ENCODE data around the gene OPCML.
"Not testable (repeated sequence)": the region's sequence is repeated elsewhere in the genome, so short reads cannot be mapped to it uniquely, and the experiment has no call there.

The OPCML gene

GRCh38 chr11:132445859-132446291 lies 1086.4 kb downstream of the OPCML start:
- DNase-seq (ENCODE audit: low read depth in 2 of 2), result no peak

- DNase-seq (ENCODE audit: low read depth in 2 of 2), result no peak
Observed at GRCh38 chr11:132444911-132445310, 1087.4 kb downstream of the OPCML start.

- DNase-seq (ENCODE audit: low read depth in 2 of 2), result no peak
Observed at GRCh38 chr11:132439711-132440255, 1092.5 kb downstream of the OPCML start.

DNA sequence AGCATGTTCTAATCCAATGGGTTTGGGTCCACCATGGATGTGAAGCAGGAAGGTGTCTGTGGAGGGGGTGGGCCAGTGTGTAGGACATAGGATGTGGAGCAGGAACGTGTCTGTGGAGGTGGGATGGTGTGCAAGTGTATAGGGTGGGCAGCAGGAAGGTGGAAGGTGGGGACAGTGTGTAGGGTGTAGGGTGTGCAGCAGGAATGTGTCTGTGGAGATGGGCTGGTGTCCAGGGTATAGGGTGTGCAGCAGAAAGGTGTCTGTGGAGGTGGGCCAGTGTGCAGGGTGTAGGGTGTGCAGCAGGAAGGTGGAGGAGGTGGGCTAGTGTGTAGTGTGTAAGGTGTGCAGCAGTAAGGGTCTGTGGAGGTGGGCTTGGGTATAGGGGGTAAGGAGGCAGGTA lies 1093.9 kb downstream of the OPCML start:
- no peak for DNase-seq (ENCODE audit: low read depth in 2 of 2)

GRCh38 chr11:132430429-132431062 lies 1101.8 kb downstream of the OPCML start:
- DNase-seq (ENCODE audit: low read depth in 2 of 2), result no peak

- no peak for DNase-seq (ENCODE audit: low read depth in 2 of 2)
Observed at GRCh38 chr11:132429685-132430084, 1102.6 kb downstream of the OPCML start.

DNA sequence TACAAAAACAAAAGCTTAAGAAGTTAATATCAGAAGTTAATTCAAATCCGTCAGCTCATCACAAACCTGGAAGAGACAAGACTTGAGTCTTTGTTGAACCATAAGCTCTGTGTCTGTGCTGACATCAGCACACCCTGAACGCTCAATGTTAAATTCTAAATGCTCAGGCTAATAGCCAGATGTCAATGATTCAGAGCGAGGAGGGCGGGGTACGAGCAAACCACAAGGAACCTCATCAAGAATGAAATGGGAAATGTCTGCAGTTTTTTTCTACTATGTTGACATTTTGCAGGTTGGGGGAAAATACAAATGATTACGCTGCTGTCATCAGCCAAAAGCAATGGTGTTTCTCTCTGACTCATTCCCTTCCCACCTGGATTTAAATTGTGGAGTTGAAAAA lies 1104.7 kb downstream of the OPCML start:
- no peak for DNase-seq (ENCODE audit: low read depth in 2 of 2)

DNA sequence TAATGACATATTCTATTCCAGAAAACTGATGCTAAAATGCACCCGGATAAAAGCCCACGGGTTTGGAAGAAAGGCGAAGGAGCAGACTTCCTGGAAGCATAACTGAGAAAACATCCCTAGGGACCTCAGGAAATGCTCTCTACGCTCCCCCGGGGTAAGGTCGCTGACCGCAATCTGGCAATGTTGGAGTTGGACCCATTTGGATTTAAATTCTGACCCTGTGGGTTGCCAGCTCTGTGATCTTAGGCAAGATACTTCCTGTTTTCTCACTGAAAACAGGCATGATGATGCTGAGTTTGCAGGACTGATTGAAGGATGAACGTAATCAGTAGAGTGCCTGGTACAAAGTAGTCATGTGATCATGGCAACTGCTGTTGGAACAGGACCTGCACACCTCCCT lies 1107.9 kb downstream of the OPCML start:
- no peak for DNase-seq (ENCODE audit: low read depth in 2 of 2)

DNA sequence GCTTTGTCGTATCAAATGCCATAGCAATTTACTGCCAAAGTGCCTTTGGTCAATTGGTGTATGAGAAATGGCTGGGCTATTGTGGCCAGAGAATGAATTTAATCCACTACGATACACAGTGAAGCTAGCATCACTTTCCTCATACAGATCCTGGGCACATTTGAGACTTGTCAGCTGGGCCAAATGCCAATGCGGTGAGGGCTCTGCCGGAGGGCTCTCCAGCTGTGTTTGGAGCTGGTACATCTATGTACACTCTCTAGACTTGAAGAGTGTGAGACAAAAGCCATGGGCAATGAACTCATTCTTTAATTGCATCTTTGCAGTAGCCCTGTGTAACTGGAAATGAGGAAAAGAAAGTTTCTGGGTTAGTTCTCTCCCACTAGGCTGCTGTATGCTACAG lies 1109.0 kb downstream of the OPCML start:
- DNase-seq (ENCODE audit: low read depth in 2 of 2), result no peak

GRCh38 chr11:132422722-132423121 lies 1109.6 kb downstream of the OPCML start:
- DNase-seq (ENCODE audit: low read depth in 2 of 2), result no peak

DNA sequence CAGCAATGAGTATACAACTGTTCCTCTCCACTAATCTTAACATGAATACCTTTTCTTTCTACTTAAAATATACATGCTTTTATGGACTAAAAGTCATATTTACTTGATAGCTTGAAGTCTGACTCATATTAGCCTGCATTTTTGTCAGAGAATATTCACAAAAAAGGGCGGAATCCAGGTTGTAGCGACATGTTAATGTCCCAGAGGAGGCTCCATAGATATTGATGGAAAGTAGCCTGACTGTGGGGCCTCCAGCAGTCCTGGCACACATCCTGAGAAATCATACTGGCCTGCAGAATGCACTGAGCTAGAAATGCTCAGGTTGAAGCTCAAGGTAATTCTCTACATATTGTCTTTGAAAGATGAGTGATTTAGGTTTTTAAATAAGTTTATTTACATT lies 1110.7 kb downstream of the OPCML start:
- DNase-seq (ENCODE audit: low read depth in 2 of 2), result no peak

- DNase-seq (ENCODE audit: low read depth in 2 of 2), result no peak
Observed at GRCh38 chr11:132414451-132414850, 1117.8 kb downstream of the OPCML start.

DNA sequence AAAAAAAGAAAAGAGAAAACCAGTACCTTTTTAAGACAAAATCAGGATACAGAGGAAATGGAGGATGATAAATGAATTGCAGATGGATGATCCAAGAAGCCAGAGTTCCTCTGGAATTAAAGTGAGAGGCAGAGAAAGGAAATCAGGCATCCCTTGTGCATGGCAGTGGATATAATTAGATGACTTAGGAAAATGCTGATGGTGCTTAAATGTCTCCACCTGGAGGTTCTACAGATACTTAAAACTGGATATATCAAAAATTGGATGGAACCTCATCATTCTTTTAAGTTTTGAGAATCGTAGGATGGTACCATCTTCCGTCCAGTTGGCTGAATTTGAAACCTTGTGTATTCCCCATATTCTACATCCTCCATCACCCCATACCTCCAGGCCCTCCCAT lies 1121.9 kb downstream of the OPCML start:
- no peak for DNase-seq (ENCODE audit: low read depth in 2 of 2)

DNA sequence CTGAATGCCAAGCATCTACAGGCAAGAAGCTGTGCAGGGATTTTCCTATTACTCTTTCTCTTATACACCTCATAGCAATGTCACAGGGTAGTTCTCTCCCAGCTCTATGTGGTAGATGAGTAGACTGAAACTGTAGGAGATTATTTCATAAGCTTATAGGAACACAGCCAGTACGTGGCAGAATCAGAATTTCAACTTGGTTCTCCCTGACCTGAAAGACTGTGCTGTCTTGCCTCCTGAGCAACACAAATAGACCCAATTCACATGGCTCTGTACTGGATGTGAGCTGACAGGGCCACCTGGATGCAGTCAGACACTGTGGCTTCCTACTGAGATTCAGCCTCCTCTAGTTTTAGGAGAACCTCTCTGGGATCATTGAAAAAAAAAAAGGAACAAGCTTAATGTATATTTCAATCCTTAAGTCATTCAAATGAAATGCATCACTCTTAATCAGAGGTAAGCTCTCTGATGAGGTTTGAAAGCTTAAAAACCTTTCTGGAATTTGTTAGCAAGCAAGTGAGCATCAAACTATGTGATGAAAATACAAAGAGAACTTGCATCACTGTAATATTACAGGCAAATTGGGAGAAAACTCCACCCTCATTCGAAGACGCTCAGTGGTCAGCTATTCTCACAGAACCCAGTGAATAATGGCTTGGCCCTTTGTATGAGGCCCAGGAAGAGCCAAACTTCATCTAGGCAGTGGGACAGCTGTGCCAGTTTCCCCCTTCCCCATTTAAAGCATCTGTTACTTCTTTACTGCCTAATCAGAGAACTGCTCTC lies 1122.5 kb downstream of the OPCML start:
- DNase-seq (ENCODE audit: low read depth in 2 of 2), result no peak

- DNase-seq (ENCODE audit: low read depth in 2 of 2), result no peak
Observed at GRCh38 chr11:132408877-132409276, 1123.4 kb downstream of the OPCML start.

DNA sequence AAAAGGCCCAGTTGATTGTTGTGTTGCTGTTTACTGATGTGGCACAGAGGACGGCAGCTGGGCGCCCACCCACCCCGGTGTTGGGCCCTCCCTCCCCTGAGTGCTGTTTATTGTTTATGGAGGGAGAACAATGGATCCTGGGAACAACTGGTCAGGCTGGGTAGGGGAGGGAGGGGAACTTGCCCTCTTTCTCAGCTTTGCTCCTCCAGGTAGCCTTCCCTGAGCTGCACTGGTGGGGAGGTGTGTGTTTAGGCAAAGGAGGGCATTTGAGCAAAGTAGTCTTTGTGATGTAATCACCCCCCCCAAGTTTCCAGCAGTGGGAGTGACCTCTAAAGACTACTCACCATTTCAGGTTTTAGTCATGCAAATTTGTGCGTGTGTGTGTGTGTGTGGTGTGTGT lies 1126.6 kb downstream of the OPCML start:
- no peak for DNase-seq (ENCODE audit: low read depth in 2 of 2)

DNA sequence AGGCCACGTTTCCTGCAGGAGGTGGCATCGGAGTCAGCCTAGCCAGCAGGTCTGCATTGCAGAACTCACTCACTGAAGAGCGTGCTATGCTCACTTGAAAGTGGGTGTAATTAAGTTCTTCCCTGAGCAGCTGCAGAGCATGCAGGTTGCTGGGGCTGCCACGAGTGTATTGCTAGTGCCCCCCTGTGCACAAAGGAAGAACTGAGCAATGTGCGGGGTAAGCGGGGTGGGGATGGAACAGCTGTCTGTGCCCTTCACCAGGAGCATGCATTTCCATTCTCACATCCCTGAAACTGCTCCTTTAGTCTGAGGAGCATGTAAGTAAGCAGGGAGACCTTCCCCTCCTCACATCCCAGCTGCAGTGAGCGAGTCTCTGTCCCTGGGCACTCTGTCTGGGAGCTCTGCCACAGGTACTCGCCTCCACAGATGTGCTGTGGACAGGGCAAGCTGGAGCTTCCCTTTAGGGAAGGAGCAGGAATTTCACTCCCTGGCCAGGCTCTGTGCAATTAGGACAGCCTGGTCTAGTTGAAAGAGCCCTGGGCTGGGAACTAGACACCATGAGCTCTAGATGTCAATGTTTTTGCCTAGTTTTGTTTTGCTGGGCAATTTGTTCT lies 1130.1 kb downstream of the OPCML start:
- DNase-seq (ENCODE audit: low read depth in 2 of 2), result no peak

DNA sequence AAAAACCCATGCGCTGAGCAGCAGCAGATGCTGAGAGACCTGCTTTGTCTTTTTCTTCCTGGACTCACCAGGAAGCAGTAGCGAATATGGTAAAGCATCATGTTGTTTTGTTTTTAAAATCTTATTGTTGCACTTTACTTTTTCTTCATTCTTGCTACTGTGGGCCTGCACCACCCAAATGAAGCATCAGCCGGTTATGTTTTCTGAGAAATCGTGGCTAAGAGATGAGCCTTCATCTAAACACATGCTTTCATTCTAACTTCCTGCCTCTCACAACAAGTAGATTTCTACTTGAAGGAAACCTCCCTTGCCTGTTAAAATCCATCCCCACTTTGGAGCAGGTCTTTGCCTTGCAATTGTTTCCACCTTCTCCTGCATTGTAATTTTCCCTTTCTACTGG lies 1136.0 kb downstream of the OPCML start:
- no peak for DNase-seq (ENCODE audit: low read depth in 2 of 2)

DNA sequence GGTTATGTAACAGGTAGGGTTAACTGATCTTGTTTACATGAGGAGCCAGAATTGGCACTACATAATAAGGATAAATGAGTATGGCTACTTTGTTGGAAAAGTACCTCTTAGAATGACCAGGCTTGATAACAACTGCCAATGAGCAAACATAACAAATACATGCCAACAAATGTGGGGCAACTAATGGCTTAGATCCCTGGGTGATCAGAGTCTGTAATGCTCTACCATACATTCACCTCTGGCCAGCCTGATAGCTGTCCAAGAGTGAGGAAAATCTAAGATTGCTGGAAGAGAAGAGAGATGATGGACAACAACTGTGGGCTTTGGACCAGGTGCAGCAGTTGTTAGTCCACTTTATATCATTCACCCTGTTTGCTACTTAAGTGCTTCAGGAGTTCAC lies 1136.9 kb downstream of the OPCML start:
- DNase-seq (ENCODE audit: low read depth in 2 of 2), result no peak

GRCh38 chr11:132379540-132379939 lies 1152.8 kb downstream of the OPCML start:
- no peak for DNase-seq (ENCODE audit: low read depth in 2 of 2)

GRCh38 chr11:132373405-132374143 lies 1158.7 kb downstream of the OPCML start:
- no peak for DNase-seq (ENCODE audit: low read depth in 2 of 2)

DNA sequence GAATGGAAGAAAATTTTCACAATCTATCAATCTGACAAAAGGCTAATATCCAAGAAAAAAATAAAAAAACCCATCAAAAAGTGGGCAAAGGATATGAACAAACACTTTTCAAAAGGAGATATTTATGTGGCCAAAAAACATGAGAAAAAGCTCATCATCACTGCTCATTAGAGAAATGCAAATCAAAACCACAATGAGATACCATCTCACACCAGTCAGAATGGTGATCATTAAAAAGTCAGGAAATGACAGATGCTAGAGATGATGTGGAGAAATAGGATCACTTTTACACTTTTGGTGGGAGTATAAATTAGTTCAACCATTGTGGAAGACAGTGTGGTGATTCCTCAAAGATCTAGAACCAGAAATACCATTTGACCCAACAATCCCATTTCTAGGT lies 1162.2 kb downstream of the OPCML start:
- not testable (repeated sequence) for DNase-seq (ENCODE audit: low read depth in 2 of 2)

Data from stimulated activated CD4-positive, alpha-beta T cell treated with anti-CD3 and anti-CD28 coated beads, Interleukin-15, amount 100 ng/mL, for 48 hours (primary cell).